ENCODE data around the gene USP3. TPM values are rescaled to one million over a fixed set of nuclear protein-coding genes. Genes with fewer than 3 reads are reported as not detected.

USP3 gene
- total RNA-seq, 2 experiments from 2014 or later = 34.6 to 53.0 TPM

GRCh38 chr15:63605816-63606215, 101.4 kb downstream of the USP3 start:
- intact Hi-C loops (cut with micrococcal nuclease; ENCODE audit: unreplicated experiment) = no loop called here

DNA sequence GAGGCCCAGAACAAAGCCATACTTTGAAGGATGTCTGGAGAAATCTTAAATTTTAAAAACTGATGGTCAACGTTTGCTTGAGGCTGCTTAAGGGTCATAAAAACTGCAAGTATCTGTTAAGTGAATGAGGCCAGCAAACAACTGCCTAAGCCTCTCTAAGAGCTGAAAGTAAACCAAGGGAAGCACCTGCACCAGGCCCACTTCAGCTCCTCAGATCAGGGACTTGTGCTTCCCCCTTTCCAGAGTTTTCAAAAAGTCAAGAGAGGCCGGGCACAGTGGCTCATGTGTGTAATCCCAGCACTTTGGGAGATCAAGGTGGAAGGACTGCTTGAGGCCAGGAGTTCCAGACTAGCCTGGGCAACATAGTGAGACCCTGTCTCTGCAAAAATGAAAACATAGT, 101.9 kb downstream of the USP3 start:
- Histone ChIP-seq H3K27ac (ENCODE audit: low read depth, low read length, poor library complexity, severe bottlenecking) (no peak overlapping the region), H3K4me2 (ENCODE audit: low read length) (no peak overlapping the region), H3K36me3 (ENCODE audit: insufficient read depth, low read length) (peaks cover 21% of the 10 kb centered on the region; the same call in 1 of the 2 replicates), H2AFZ (ENCODE audit: low read length) (no peak overlapping the region), H3K79me2 (ENCODE audit: insufficient read depth, low read depth, low read length) (no peaks in the 10 kb centered on the region), H4K20me1 (ENCODE audit: insufficient read depth, low read length) (no peaks in the 10 kb centered on the region; the same call in 1 of the 2 replicates), H3K4me1 (ENCODE audit: insufficient read depth, low read length, poor library complexity, severe bottlenecking) (peaks cover 44% of the 10 kb centered on the region), H3K9me3 (ENCODE audit: low read length) (no peaks in the 10 kb centered on the region), H3K4me3 (ENCODE audit: low read depth, low read length, poor library complexity, severe bottlenecking) (no peak overlapping the region), H3K9me2 (ENCODE audit: insufficient read depth, low read length) (no peaks in the 10 kb centered on the region)
- no TSS peak for BruUV-seq (replicated peaks)
- no peak for DNase-seq (ENCODE audit: low spot score)
- ChIA-PET POLR2A (interaction anchor here (0.7 kb wide), 1 partner anchor 96 kb away, joined by 3 read pairs; no protein-coding TSS in a partner anchor), CTCF (ENCODE audit: unreplicated experiment) (no interaction called here)
- intact Hi-C loops (cut with micrococcal nuclease; ENCODE audit: unreplicated experiment) = no loop called here
- TF ChIP-seq EZH2phosphoT487 (IDR thresholded peaks at IDR 0.05; ENCODE audit: borderline replicate concordance, low read depth, low read length) = no peak
- TF ChIP-seq, protein P1, sequence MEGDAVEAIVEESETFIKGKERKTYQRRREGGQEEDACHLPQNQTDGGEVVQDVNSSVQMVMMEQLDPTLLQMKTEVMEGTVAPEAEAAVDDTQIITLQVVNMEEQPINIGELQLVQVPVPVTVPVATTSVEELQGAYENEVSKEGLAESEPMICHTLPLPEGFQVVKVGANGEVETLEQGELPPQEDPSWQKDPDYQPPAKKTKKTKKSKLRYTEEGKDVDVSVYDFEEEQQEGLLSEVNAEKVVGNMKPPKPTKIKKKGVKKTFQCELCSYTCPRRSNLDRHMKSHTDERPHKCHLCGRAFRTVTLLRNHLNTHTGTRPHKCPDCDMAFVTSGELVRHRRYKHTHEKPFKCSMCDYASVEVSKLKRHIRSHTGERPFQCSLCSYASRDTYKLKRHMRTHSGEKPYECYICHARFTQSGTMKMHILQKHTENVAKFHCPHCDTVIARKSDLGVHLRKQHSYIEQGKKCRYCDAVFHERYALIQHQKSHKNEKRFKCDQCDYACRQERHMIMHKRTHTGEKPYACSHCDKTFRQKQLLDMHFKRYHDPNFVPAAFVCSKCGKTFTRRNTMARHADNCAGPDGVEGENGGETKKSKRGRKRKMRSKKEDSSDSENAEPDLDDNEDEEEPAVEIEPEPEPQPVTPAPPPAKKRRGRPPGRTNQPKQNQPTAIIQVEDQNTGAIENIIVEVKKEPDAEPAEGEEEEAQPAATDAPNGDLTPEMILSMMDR (conservative IDR thresholded peaks at IDR 0.05; ENCODE audit: low read length) = no peak

More at GRCh38 chr15:63605816-63606215, 101.4 kb downstream of the USP3 start:
- Histone ChIP-seq H3K9me2 (ENCODE audit: insufficient read depth, low read length) (no peaks in the 10 kb centered on the region), H2AFZ (ENCODE audit: low read length) (no peak overlapping the region), H3K27ac (ENCODE audit: low read depth, low read length, poor library complexity, severe bottlenecking) (no peak overlapping the region), H4K20me1 (ENCODE audit: insufficient read depth, low read length) (no peaks in the 10 kb centered on the region; the same call in 1 of the 2 replicates), H3K4me2 (ENCODE audit: low read length) (no peak overlapping the region), H3K4me1 (ENCODE audit: insufficient read depth, low read length, poor library complexity, severe bottlenecking) (peaks cover 44% of the 10 kb centered on the region), H3K79me2 (ENCODE audit: insufficient read depth, low read depth, low read length) (no peaks in the 10 kb centered on the region), H3K4me3 (ENCODE audit: low read depth, low read length, poor library complexity, severe bottlenecking) (no peak overlapping the region), H3K36me3 (ENCODE audit: insufficient read depth, low read length) (peaks cover 21% of the 10 kb centered on the region; the same call in 1 of the 2 replicates), H3K9me3 (ENCODE audit: low read length) (no peaks in the 10 kb centered on the region)
- CTCF ChIA-PET (ENCODE audit: unreplicated experiment) = no interaction called here
- TF ChIP-seq EZH2phosphoT487 (IDR thresholded peaks at IDR 0.05; ENCODE audit: borderline replicate concordance, low read depth, low read length) = no peak
- TF ChIP-seq, protein P1 (conservative IDR thresholded peaks at IDR 0.05; ENCODE audit: low read length) = no peak
- POLR2A ChIA-PET = interaction anchor here (0.7 kb wide), 1 partner anchor 95 kb away, joined by 3 read pairs; no protein-coding TSS in a partner anchor
- DNase-seq (ENCODE audit: low spot score) = no peak
- no TSS peak for BruUV-seq (replicated peaks)

GRCh38 chr15:63608989-63609388, 104.6 kb downstream of the USP3 start:
- DNase-seq (ENCODE audit: low spot score) = no peak
- H3K4me1 ChIP-seq (ENCODE audit: insufficient read depth, low read length, poor library complexity, severe bottlenecking) = peaks cover 19% of the 10 kb centered on the region
- H3K79me2 ChIP-seq (ENCODE audit: insufficient read depth, low read depth, low read length) = no peaks in the 10 kb centered on the region
- no peak overlapping the region for H3K4me2 ChIP-seq (ENCODE audit: low read length)
- H3K4me3 ChIP-seq (ENCODE audit: low read depth, low read length, poor library complexity, severe bottlenecking) = no peak overlapping the region
- BruUV-seq (replicated peaks) = no TSS peak
- no peak for TF ChIP-seq EZH2phosphoT487 (IDR thresholded peaks at IDR 0.05; ENCODE audit: borderline replicate concordance, low read depth, low read length)
- TF ChIP-seq, protein P1 (conservative IDR thresholded peaks at IDR 0.05; ENCODE audit: low read length) = no peak
- intact Hi-C loops (cut with micrococcal nuclease; ENCODE audit: unreplicated experiment) = no loop called here
- POLR2A ChIA-PET = no interaction called here
- H2AFZ ChIP-seq (ENCODE audit: low read length) = no peak overlapping the region
- H3K27ac ChIP-seq (ENCODE audit: low read depth, low read length, poor library complexity, severe bottlenecking) = no peak overlapping the region
- no peaks in the 10 kb centered on the region for H4K20me1 ChIP-seq (ENCODE audit: insufficient read depth, low read length)
- peaks cover 32% of the 10 kb centered on the region; the same call in 1 of the 2 replicates for H3K36me3 ChIP-seq (ENCODE audit: insufficient read depth, low read length)
- CTCF ChIA-PET (ENCODE audit: unreplicated experiment) = interaction anchor here (1.4 kb wide), 1 partner anchor 143 kb away, joined by 6 read pairs; no protein-coding TSS in a partner anchor
- no peaks in the 10 kb centered on the region for H3K9me3 ChIP-seq (ENCODE audit: low read length)
- H3K9me2 ChIP-seq (ENCODE audit: insufficient read depth, low read length) = no peaks in the 10 kb centered on the region
